IPS-18c (cell line): ENCODE measurements around the gene AKR1A1.
"Not testable (repeated sequence)": the region's sequence is repeated elsewhere in the genome, so short reads cannot be mapped to it uniquely, and the experiment has no call there.

Source experiments
- H3K4me3 ChIP-seq: 2 replicates; pipeline ENCODE4 v1.7.0; 2013; ENCODE audit warnings: low read depth, mild to moderate bottlenecking, low read length, moderate library complexity; ENCODE audit not compliant: insufficient read depth
- H3K9me3 ChIP-seq: one replicate; pipeline ENCODE4 v1.6.1; 2013; ENCODE audit warnings: mild to moderate bottlenecking, low read length, moderate library complexity; ENCODE audit not compliant: control insufficient read depth, insufficient read depth

The AKR1A1 gene

GRCh38 chr1:45585496-45586075 lies 35.0 kb downstream of the AKR1A1 start:
- Histone ChIP-seq H3K9me3 (no peaks in the 10 kb centered on the region), H3K4me3 (peak overlapping the region; percentile 99)

GRCh38 chr1:45586769-45587168 lies 36.1 kb downstream of the AKR1A1 start:
- Histone ChIP-seq H3K4me3 (no peak overlapping the region), H3K9me3 (no peaks in the 10 kb centered on the region)

- Histone ChIP-seq H3K4me3 (no peak overlapping the region), H3K9me3 (no peaks in the 10 kb centered on the region)
Observed at GRCh38 chr1:45589861-45590260, 39.2 kb downstream of the AKR1A1 start.

- no peak overlapping the region for H3K4me3 ChIP-seq
- H3K9me3 ChIP-seq: no peaks in the 10 kb centered on the region
Observed at GRCh38 chr1:45594412-45594811, 43.8 kb downstream of the AKR1A1 start.

GRCh38 chr1:45596765-45597164 lies 46.1 kb downstream of the AKR1A1 start:
- H3K4me3 ChIP-seq, H3K9me3 ChIP-seq: not testable (repeated sequence)

GRCh38 chr1:45604239-45604638 lies 53.6 kb downstream of the AKR1A1 start:
- H3K9me3 ChIP-seq: no peaks in the 10 kb centered on the region
- H3K4me3 ChIP-seq: no peak overlapping the region

GRCh38 chr1:45607404-45608074 lies 56.9 kb downstream of the AKR1A1 start:
- Histone ChIP-seq H3K9me3 (no peaks in the 10 kb centered on the region), H3K4me3 (no peak overlapping the region)

GRCh38 chr1:45608175-45609156 lies 57.8 kb downstream of the AKR1A1 start:
- no peaks in the 10 kb centered on the region for H3K9me3 ChIP-seq
- H3K4me3 ChIP-seq: no peak overlapping the region

GRCh38 chr1:45610589-45611226 lies 60.1 kb downstream of the AKR1A1 start:
- no peaks in the 10 kb centered on the region for H3K9me3 ChIP-seq

GRCh38 chr1:45612941-45613579 lies 62.4 kb downstream of the AKR1A1 start:
- H3K4me3 ChIP-seq: no peak overlapping the region
- no peaks in the 10 kb centered on the region for H3K9me3 ChIP-seq

More at GRCh38 chr1:45610589-45611226, 60.1 kb downstream of the AKR1A1 start:
- no peak overlapping the region for H3K4me3 ChIP-seq

GRCh38 chr1:45615885-45616284 lies 65.3 kb downstream of the AKR1A1 start:
- no peak overlapping the region for H3K4me3 ChIP-seq
- H3K9me3 ChIP-seq: no peaks in the 10 kb centered on the region

- Histone ChIP-seq H3K4me3 (no peak overlapping the region), H3K9me3 (peaks cover 2% of the 10 kb centered on the region)
Observed at GRCh38 chr1:45617618-45618017, 67.0 kb downstream of the AKR1A1 start.

- H3K4me3 ChIP-seq: no peak overlapping the region
Observed at GRCh38 chr1:45619149-45619921, 68.7 kb downstream of the AKR1A1 start.

More at GRCh38 chr1:45619149-45619921, 68.7 kb downstream of the AKR1A1 start:
- H3K9me3 ChIP-seq: peaks cover 2% of the 10 kb centered on the region
